NOMO-1 treated with DMSO at 0.1 percent for 48 hours (cell line): ENCODE results near the gene LSM8.
"Not testable (repeated sequence)": the region's sequence is repeated elsewhere in the genome, so short reads cannot be mapped to it uniquely, and the experiment has no call there.

Experiments
- DNase-seq: peaks from one replicate; lab custom pipeline; 2025; ENCODE audit not compliant: unreplicated experiment; lab: John Stamatoyannopoulos, UW

The LSM8 gene

DNA sequence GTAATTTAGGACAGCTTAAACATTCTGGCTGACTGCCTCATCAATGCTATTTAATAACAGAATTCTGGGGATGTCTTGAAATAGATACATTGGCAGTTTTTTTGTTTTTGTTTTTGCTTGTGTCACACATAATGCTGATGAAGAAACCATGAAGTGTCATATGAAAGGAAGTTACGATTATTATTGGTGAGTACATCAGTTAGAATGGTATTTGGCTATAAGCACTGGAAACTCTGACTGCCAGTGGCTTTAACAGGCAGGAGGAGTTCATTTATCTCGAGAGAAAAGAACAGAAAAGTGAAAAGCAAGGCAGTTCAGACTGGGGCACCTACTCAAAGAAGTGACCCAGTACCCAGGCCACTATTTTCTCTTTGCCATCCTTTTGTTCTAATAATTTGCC is 18.1 kb downstream of the LSM8 start:
- no peak for DNase-seq

DNA sequence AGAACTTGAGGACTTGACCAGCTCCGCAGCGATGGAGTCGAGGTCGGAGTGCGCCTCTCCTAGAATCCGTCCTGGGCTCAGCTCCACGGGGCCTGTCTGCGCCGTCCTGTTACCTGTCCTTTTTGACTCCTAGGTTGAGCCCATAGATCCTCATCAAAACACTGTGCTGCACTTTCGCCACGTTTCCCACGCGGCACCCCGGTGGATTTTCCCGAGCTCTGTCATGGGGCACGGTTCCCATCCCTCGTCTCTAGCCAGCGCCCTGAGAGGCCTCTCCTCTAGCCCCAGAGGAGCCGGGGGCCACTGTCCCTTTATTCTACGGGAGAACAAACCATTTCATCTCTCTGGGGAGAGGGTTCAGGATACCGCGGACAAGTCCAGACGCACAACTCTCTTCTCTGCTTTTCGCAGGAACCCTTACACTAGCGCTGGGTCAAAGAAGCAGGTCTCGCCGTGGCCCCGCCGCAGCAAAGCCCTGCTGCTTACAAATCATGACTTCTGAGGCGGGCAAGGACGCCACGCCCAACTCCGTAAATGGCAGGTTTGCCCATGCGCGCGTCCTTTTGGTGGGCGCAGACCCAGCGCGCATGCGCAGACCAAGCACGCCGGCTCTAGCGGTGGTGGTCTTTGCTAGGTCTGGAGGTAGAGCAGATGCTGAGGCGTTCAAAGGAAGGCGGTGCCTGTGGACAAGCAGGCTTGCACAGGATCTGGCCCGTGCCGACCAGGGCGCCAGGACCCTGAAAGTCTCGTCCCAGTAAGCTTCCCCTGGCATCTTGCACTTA is 30.3 kb downstream of the LSM8 start:
- no peak for DNase-seq

DNA sequence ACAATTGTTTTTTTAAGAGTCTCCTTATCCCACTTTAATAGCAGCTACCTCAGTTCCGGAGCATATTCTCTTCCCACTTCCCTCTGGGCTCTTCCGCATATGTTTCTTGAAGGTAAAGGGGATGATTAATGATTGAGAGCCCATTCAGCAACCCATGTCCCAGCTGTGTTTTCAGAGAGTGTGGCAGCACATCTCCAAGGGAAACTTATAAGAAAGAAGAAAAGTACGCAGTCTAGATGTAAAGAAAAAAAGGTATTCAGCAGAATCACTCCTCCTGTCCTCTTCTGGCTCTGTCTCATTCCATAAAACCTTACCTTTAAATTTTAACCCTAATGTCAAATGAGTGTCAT is 30.8 kb downstream of the LSM8 start:
- no peak for DNase-seq

DNA sequence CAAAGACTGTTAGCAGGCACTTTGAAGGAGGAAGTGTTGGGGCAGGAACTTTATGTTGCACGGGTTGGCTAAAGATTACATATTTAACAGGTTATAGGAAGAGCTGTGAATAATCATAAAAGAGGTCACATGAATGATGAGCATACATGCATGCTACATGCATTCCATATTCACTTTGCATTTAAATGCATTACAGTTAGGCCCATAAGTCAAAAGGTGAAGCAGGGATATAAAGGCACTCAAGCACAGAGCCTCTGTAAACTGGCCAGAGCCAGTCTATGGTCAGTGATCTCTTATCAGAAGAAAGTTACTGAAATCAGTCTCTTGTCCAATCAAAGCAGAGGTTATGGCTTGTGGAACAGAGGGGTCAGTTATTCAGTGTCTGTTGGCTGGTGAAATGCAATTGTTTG is 33.3 kb downstream of the LSM8 start:
- no peak for DNase-seq

DNA sequence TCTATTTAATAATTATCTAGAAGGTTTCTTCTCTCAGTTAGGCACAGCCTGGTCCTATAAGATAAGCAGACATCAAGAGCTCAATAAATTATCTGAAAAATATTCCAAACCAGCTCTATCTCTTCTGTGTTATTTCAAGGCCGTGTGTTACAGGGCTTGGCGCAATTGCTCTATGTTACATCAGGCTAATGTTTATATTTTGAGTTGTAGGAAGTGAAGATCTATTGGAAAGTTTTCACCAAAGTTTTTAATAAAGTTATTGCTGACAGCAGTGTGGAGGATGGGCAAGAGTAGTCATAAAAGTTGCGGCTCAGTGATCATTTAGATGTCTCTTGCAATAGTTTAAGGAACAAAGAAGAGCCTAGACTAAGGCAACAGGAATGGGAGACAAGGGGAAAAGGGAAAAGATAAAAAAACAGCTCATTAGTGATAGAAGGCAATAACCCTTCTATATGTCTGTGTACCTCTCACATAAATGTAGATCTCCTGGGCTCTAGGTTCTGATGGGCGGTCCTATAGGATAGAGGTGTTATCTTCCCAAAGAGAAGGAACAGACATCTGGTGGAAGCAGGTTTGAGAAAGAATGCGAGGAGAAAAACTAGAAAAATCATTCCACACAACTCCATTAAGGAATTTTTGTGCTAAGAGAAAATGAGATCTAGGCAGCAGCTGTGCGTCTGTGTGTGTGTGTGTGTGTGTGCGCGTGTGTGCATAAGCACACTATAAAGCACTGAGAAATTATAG is 34.6 kb downstream of the LSM8 start:
- DNase-seq, result no peak

DNA sequence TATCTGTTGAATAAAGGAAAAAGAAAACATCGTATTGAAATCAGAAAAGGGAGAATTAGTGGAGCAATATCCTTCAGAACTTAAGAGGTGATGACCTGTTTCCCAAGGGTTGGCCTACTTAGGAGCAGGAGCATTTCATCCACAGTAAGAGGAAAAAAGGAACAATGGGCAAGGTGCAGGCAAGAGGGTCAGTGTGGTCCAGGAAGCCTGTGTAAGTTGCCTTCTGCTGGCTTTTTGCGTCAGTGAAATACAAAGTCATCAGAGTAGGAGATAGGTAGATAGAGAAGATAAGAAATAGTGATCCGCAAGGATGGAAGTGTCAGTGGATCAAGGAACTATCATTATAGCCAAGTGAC is 35.2 kb downstream of the LSM8 start:
- no peak for DNase-seq

DNA sequence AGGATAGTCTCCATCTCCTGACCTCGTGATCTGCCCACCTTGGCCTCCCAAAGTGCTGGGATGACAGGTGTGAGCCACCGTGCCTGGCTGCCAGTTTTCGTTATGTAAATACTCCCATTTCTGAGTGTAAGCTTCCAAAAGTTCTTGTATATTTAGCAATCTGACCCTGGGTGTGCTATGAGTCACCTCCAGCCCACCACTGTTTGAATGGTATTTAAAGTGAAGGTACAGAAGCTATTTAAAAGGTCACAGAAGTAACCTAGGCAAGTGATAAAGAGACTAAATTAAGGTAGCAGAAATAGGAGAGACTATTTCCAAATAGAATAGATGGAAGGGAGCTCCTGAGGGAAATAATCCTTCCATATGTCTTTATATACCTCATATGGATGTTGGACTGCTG is 36.6 kb downstream of the LSM8 start:
- no peak for DNase-seq

DNA sequence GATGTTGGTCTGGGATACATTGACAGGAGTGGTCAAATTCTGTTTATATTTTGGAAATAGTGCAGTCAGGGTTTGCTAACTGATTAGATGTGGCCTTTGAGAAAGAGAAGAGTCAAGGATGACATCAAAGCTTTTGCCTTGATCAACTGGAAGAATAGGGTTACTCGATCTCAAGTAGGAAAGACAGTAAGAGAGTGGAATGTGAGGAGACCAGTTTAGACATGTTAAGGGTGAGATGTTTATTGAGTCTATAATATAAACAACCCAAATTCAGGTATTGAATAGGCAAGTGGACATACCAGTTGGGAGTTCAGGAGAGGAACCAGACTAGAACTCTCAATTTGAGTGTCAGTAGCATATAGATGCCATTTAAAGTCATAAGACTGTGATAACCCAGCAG is 38.6 kb downstream of the LSM8 start:
- no peak for DNase-seq

DNA sequence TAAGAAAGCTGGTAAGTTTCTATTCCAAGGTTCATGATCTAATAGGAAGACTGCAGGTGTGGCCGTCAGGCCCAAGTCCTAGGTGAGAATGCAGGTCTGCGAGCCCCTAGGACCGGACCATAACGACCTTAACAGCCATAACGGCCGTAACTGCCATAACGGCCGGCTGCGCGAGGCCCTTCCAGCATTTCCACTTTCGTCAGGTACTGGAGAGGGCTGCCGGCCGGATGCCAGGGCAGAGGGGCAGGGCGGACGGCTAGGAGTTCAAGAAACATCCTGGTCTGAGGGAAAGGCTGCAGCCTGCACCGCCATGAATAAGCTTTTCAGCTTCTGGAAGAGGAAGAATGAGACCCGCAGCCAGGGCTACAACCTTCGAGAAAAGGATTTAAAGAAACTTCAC is 40.6 kb downstream of the LSM8 start, which contains the start of gene ANKRD7:
TSS of gene ANKRD7 (plus strand) at position 184 of the 400 bp plus-strand sequence. CDS start at position 311, 127 bp downstream.
- no peak for DNase-seq

DNA sequence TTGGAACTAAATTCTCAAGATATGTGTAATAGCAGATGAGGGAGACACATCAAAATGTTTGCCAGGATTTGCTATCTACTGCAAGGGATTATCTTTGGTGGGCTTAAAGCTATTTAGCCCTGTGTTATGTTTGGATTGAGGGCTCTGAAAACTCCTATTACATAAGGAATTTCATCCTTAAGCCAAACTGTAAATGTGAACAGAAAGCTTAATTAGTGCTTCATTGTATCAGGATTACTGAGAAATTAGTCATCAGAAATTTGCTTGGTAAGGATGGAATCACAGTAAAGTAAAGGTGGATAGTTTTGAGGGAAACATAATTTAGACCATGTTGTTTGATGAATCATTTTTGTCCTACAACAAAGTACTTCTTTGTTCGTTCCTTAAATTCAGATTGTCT is 48.9 kb downstream of the LSM8 start:
- no peak for DNase-seq

DNA sequence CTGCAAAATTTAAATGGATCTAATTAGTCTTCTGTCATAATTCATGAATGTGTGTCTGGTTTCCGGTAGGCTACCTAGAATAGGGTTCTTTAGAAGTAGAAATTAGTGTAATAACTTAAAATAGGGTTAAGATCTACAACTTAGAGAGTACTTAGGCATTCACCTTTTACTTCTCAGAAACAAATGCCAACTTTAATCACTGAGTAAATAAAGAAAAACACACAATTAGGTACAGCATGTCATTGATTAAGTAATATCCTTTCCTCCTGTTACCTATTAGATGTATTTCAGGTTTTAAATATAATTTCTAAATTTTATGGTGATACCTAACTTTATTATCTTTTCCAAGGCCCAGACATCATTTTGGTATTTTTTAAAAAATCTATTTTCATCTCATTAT is 49.8 kb downstream of the LSM8 start:
- DNase-seq, result no peak

DNA sequence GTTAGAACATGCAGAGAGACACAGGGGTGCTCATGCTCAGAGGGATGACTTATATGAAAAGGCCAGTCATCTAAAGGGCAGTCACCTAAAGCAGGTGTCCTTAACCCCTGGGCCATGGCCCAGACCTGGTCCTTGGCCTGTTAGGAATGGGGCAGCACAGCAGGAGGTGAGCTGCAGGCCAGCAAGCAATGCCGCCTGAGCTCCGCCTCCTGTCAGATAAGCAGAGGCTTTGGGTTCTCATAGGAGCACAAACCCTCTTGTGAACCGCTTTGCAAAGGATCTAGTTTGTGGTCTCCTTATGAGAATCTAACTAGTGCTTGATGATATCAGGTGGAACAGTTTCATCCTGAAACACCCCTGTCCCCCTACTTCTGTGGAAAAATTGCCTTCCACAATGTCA is 55.0 kb downstream of the LSM8 start:
- DNase-seq, result no peak

DNA sequence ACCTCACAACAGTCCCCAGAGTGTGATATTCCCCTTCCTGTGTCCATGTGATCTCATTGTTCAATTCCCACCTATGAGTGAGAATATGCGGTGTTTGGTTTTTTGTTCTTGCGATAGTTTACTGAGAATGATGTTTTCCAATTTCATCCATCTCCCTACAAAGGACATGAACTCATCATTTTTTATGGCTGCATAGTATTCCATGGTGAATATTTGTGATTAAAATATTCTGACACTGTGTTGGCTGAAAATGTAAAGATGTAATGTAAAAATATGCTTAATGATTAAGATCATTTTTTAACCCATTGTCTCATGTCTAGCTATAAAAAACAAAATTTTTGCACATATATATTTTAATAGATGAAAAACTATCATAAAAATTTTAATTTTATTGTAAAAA is 56.4 kb downstream of the LSM8 start:
- DNase-seq, result not testable (repeated sequence)
